K562 (cell line): ENCODE measurements around the gene ORC2. TPM values are rescaled to one million over a fixed set of nuclear protein-coding genes. Genes with fewer than 3 reads are reported as not detected.

Experiments
- ARID2 ChIP-seq: fragments of 450-650 bp; IDR thresholded peaks from 2 replicates; pipeline ENCODE4 v1.6.1; 2017; ENCODE audit warnings: antibody characterized with exemption, mild to moderate bottlenecking
- BCL6 ChIP-seq: fragments of 250-450 bp; sonication (Bioruptor Pico); IDR thresholded peaks from 2 replicates; pipeline ENCODE4 v1.4.0; 2020
- BRD4 ChIP-seq: fragments of 200-600 bp; sonication (generic); IDR thresholded peaks from 2 replicates; pipeline ENCODE4 v1.6.1; 2017; ENCODE audit warnings: inconsistent platforms
- E2F3 ChIP-seq: fragments of 250-450 bp; sonication (Bioruptor Pico); IDR thresholded peaks from 2 replicates; pipeline ENCODE4 v1.4.0; 2020; ENCODE audit warnings: mild to moderate bottlenecking
- ETV1 ChIP-seq: fragments of 450-650 bp; conservative IDR thresholded peaks from 2 replicates; pipeline ENCODE4 v1.6.1; 2016; ENCODE audit warnings: missing genetic modification characterization, control low read depth, low read depth, missing compliant biosample characterization
- EWSR1 ChIP-seq: fragments of 450-650 bp; IDR thresholded peaks from 2 replicates; pipeline ENCODE4 v1.6.1; 2018; ENCODE audit warnings: borderline replicate concordance, mild to moderate bottlenecking, low read depth, moderate library complexity; ENCODE audit not compliant: partially characterized antibody
- KLF6 ChIP-seq: fragments of 250-450 bp; sonication (Bioruptor Pico); IDR thresholded peaks from 2 replicates; pipeline ENCODE4 v1.4.0; 2020; ENCODE audit warnings: mild to moderate bottlenecking, moderate library complexity, borderline replicate concordance
- MAFG ChIP-seq: fragments of 450-650 bp; conservative IDR thresholded peaks from 2 replicates; pipeline ENCODE4 v1.6.1; 2016; ENCODE audit warnings: missing genetic modification characterization, missing compliant biosample characterization
- PML ChIP-seq: IDR thresholded peaks from 2 replicates; pipeline ENCODE4 v1.6.1; 2012; ENCODE audit warnings: low read length, inconsistent platforms
- RAD21 ChIP-seq, 2 experiments: fragments of 250-450 bp in 1 of 2; fragments of 450-650 bp in 1 of 2; sonication (Bioruptor Pico) in 1 of 2; formaldehyde crosslinking in 1 of 2; IDR thresholded peaks in 1 of 2; conservative IDR thresholded peaks in 1 of 2; 2 replicates each; pipeline versions ENCODE4 v1.4.0 to v1.8.0; 2020 to 2022; ENCODE audit warnings: mild to moderate bottlenecking in 2 of 2, moderate library complexity in 1 of 2
- RBBP5 ChIP-seq: fragments of 200-600 bp; sonication (generic); IDR thresholded peaks from 2 replicates; pipeline ENCODE4 v1.6.1; 2012; ENCODE audit warnings: borderline replicate concordance, mild to moderate bottlenecking, low read length, control low read depth, inconsistent platforms; ENCODE audit not compliant: insufficient read depth, poor library complexity, severe bottlenecking
- RNF2 ChIP-seq: sonication (generic); IDR thresholded peaks from 2 replicates; pipeline ENCODE4 v1.6.1; 2016
- SMC3 ChIP-seq: conservative IDR thresholded peaks from 2 replicates; pipeline ENCODE4 v1.6.1; 2011; ENCODE audit warnings: low read depth, low read length, improper control_type of control experiment; ENCODE audit not compliant: insufficient read depth
- SUPT5H ChIP-seq: fragments of 450-650 bp; IDR thresholded peaks from 2 replicates; pipeline ENCODE4 v1.6.1; 2016
- TRIM24 ChIP-seq, 2 experiments: fragments of 450-650 bp; IDR thresholded peaks; 2 replicates each; pipeline ENCODE4 v1.6.1; 2016
- ZBTB1 ChIP-seq: sonication (generic); formaldehyde crosslinking; IDR thresholded peaks from 2 replicates; pipeline ENCODE4 v1.8.1; 2023; ENCODE audit warnings: missing genetic modification reagents, low read depth, mild to moderate bottlenecking, borderline replicate concordance
- ZNF311 ChIP-seq: fragments of 250-450 bp; sonication (Bioruptor Pico); IDR thresholded peaks from 2 replicates; pipeline ENCODE4 v1.4.0; 2020; ENCODE audit warnings: mild to moderate bottlenecking, moderate library complexity
- ZNF444 ChIP-seq: fragments of 250-450 bp; sonication (Bioruptor Pico); IDR thresholded peaks from 2 replicates; pipeline ENCODE4 v1.4.0; 2020; ENCODE audit warnings: mild to moderate bottlenecking, moderate library complexity
- ZNF717 ChIP-seq: fragments of 250-450 bp; sonication (Bioruptor Pico); IDR thresholded peaks from 2 replicates; pipeline ENCODE4 v1.5.0; 2021
- polyA plus RNA-seq, 8 experiments: library from polyadenylated mRNA; depleted of rRNA in 4 of 8; stranded (reverse) in 5 of 8; unstranded in 3 of 8; fragments of >200 nt; fragmentation: Nextera tagmentation in 2 of 8; fragmentation: Illumina TruSeq in 1 of 8; extraction: Ambion mirVana in 2 of 8; extraction: Trizol in 1 of 8; gene quantifications; 2 replicates each; pipeline versions ENCODE4 v1.2.1 to v1.2.3, GENCODE V29; 2011 to 2014; ENCODE audit warnings: inconsistent platforms in 1 of 8, missing spikeins in 1 of 8
- total RNA-seq, 7 experiments: library from RNA; depleted of rRNA in 6 of 7; stranded (reverse); fragments of >200 nt in 6 of 7; fragmentation: Illumina TruSeq in 2 of 7; extraction: Trizol in 2 of 7; gene quantifications; 2 replicates each; pipeline versions ENCODE4 v1.2.1 to v1.2.3, GENCODE V29; 2011 to 2021; ENCODE audit warnings: low replicate concordance in 1 of 7
- TF ChIP-seq, protein P1 (sequence below): fragments of 450-650 bp; IDR thresholded peaks from 2 replicates; pipeline ENCODE4 v1.6.1; 2017; ENCODE audit warnings: antibody characterized with exemption, mild to moderate bottlenecking
- TF ChIP-seq, protein P2 (sequence below), 3 experiments: fragments of 200-800 bp in 1 of 3; sonication (Bioruptor generic) in 1 of 3; sonication (generic) in 1 of 3; formaldehyde crosslinking in 1 of 3; IDR thresholded peaks; 2 replicates each; pipeline versions ENCODE4 v1.6.1 to v1.8.0; 2016 to 2022; ENCODE audit warnings: mild to moderate bottlenecking in 2 of 3, missing compliant biosample characterization in 2 of 3, missing genetic modification characterization in 2 of 3, missing genetic modification reagents in 1 of 3
- TF ChIP-seq, protein P3 (sequence below), 2 experiments: fragments of 450-650 bp in 1 of 2; sonication (generic) in 1 of 2; formaldehyde crosslinking in 1 of 2; IDR thresholded peaks in 1 of 2; conservative IDR thresholded peaks in 1 of 2; 2 replicates each; pipeline versions ENCODE4 v1.6.1 to v1.8.1; 2016 to 2023; ENCODE audit warnings: mild to moderate bottlenecking in 2 of 2, moderate library complexity in 2 of 2, inconsistent platforms in 1 of 2, missing genetic modification reagents in 1 of 2

ORC2 gene
- total and polyA plus RNA-seq, 9 of the 15 experiments (the other 6 are each of a cell fraction or from before 2014, with no cell fraction given): 5.6 to 41.1 (median 19.0) TPM

DNA sequence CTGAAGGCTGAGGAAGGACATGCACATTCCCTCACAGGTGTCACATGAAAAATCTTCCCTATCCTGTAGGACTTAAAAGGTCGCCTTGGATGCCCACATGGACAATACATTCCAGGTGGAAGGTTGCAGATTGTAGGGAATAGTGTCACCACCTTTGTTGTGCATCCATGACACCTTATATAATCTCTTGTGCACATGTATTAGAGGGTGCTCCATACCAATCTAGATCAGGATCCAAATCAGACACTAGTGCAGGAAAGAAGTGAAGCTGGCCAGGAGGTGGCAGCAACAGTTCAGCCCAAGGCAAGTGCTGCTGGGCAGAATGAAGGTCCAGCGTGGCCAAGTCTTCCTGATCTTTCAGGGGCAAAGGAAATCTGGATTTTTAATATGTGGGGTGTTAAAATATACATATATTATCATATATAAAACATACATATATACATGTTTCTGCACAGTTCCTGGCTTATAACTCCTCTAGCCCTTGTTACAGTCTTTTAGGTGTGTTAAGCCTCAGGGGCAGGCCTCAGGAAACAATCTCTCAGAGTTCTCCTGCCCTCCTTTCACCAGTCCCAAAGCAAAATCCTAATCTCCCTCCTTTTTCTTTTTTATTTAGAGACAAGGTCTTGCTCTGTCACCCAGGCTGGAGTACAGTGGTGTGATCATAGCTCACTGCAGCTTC is 57.7 kb downstream of the ORC2 start (continued):
- TF ChIP-seq, protein P1, sequence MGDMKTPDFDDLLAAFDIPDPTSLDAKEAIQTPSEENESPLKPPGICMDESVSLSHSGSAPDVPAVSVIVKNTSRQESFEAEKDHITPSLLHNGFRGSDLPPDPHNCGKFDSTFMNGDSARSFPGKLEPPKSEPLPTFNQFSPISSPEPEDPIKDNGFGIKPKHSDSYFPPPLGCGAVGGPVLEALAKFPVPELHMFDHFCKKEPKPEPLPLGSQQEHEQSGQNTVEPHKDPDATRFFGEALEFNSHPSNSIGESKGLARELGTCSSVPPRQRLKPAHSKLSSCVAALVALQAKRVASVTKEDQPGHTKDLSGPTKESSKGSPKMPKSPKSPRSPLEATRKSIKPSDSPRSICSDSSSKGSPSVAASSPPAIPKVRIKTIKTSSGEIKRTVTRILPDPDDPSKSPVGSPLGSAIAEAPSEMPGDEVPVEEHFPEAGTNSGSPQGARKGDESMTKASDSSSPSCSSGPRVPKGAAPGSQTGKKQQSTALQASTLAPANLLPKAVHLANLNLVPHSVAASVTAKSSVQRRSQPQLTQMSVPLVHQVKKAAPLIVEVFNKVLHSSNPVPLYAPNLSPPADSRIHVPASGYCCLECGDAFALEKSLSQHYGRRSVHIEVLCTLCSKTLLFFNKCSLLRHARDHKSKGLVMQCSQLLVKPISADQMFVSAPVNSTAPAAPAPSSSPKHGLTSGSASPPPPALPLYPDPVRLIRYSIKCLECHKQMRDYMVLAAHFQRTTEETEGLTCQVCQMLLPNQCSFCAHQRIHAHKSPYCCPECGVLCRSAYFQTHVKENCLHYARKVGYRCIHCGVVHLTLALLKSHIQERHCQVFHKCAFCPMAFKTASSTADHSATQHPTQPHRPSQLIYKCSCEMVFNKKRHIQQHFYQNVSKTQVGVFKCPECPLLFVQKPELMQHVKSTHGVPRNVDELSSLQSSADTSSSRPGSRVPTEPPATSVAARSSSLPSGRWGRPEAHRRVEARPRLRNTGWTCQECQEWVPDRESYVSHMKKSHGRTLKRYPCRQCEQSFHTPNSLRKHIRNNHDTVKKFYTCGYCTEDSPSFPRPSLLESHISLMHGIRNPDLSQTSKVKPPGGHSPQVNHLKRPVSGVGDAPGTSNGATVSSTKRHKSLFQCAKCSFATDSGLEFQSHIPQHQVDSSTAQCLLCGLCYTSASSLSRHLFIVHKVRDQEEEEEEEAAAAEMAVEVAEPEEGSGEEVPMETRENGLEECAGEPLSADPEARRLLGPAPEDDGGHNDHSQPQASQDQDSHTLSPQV: no peak
- peak; percentile 71 to 76 for TF ChIP-seq RAD21 (CRISPR knock-in tag; conservative IDR thresholded peaks at IDR 0.05 in 1 of 2, IDR thresholded peaks at IDR 0.05 in 1 of 2)
- TF ChIP-seq E2F3 (CRISPR knock-in tag): no peak
- no peak for TF ChIP-seq ZNF444 (CRISPR knock-in tag)
- TF ChIP-seq ARID2: 0 out of 2 replicates have a peak, but pooled peaks have one; percentile 36
- TF ChIP-seq SMC3: peak; percentile 74
- TF ChIP-seq RBBP5: no peak
- no peak for TF ChIP-seq MAFG (tag)
- TF ChIP-seq, protein P2, sequence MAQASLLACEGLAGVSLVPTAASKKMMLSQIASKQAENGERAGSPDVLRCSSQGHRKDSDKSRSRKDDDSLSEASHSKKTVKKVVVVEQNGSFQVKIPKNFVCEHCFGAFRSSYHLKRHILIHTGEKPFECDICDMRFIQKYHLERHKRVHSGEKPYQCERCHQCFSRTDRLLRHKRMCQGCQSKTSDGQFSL (CRISPR knock-in tag; IDR thresholded peaks at IDR 0.05): no peak
- TF ChIP-seq, protein P2 (tag; IDR thresholded peaks at IDR 0.05): no peak
- no peak for TF ChIP-seq ZNF717
- no peak for TF ChIP-seq ETV1 (tag)
- no peak for TF ChIP-seq EWSR1
- TF ChIP-seq BCL6 (CRISPR knock-in tag): no peak
- TF ChIP-seq KLF6 (CRISPR knock-in tag): no peak
- no peak for TF ChIP-seq PML
- 0 out of 2 replicates have a peak, but pooled peaks have one; percentile 25 for TF ChIP-seq SUPT5H
- TF ChIP-seq, protein P3, sequence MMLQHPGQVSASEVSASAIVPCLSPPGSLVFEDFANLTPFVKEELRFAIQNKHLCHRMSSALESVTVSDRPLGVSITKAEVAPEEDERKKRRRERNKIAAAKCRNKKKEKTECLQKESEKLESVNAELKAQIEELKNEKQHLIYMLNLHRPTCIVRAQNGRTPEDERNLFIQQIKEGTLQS (IDR thresholded peaks at IDR 0.05): no peak
- TF ChIP-seq, protein P3 (CRISPR knock-in tag; conservative IDR thresholded peaks at IDR 0.05): no peak
- TF ChIP-seq RNF2: no peak
- TF ChIP-seq TRIM24 (IDR thresholded peaks at IDR 0.05): no peak
- no peak for TF ChIP-seq ZNF311 (CRISPR knock-in tag)
- no peak for TF ChIP-seq BRD4
- no peak for TF ChIP-seq ZBTB1
